Transverse colon (tissue), 4 donors: ENCODE data around the gene GPR150.

ENCODE experiments used
- CTCF ChIP-seq, 5 experiments: fragments of 200-600 bp in 3 of 5; fragments of 450-650 bp in 2 of 5; sonication (generic) in 3 of 5; IDR thresholded peaks; 1 replicate in 2 of 5; 2 replicates in 3 of 5; pipeline ENCODE4 v1.5.1; 2016 to 2017; ENCODE audit warnings: antibody characterized with exemption in 5 of 5, inconsistent platforms in 3 of 5, mild to moderate bottlenecking in 2 of 5, moderate library complexity in 1 of 5
- POLR2A ChIP-seq: fragments of 450-650 bp; IDR thresholded peaks from one replicate; pipeline ENCODE4 v1.6.1; 2016; ENCODE audit warnings: antibody characterized with exemption, mild to moderate bottlenecking, moderate library complexity
- POLR2AphosphoS5 ChIP-seq, 3 donors: sonication (generic); formaldehyde crosslinking; IDR thresholded peaks; one replicate each; pipeline ENCODE4 v1.6.1; 2016; ENCODE audit warnings: antibody characterized with exemption in 3 of 3

- TF ChIP-seq CTCF (IDR thresholded peaks at IDR 0.05): no peak
- TF ChIP-seq POLR2A: no peak
- TF ChIP-seq POLR2AphosphoS5 (IDR thresholded peaks at IDR 0.05): no peak
These were observed 50.1 kb downstream of the GPR150 start for GRCh38 chr5:95669985-95670384.
